ENCODE measurements around the gene TP53BP1. TPM values are rescaled to one million over a fixed set of nuclear protein-coding genes. Genes with fewer than 3 reads are reported as not detected.

The TP53BP1 gene
- total and polyA plus RNA-seq, 2 of the 13 experiments (the other 11 are each of a cell fraction or from before 2014, with no cell fraction given) = 17.1 to 17.4 TPM

GRCh38 chr15:43376017-43376705 lies 116.8 kb downstream of the TP53BP1 start:
- intact Hi-C loops (cut with micrococcal nuclease; ENCODE audit: unreplicated experiment) = no loop called here
- ChIA-PET POLR2A (no interaction called here), CTCF (ENCODE audit: low intra/inter-chr PET ratio, low total read pairs) (no interaction called here)
- no peak overlapping the region for H2AFZ ChIP-seq (ENCODE audit: low read length)
- H3K4me3 ChIP-seq (replicated peaks in 1 of 3; ENCODE audit: insufficient read depth in 1 of 3, low read depth in 2 of 3, low read length in 3 of 3) = no peak overlapping the region
- H3K9me3 ChIP-seq (ENCODE audit: low read length) = no peaks in the 10 kb centered on the region
- 76% methylated on average over 13 of the region's 13 CpGs for whole genome bisulfite sequencing (ENCODE audit: low lambda C conversion rate)
- H3K9ac ChIP-seq (ENCODE audit: insufficient read depth, low read depth, low read length) = no peak overlapping the region
- peaks cover 9 to 39% of the 10 kb centered on the region in 2 experiments for H3K36me3 ChIP-seq (replicated peaks in 1 of 2; ENCODE audit: control insufficient read depth in 1 of 2, insufficient read depth in 2 of 2, low read length in 2 of 2)
- H3K27ac ChIP-seq (ENCODE audit: extremely low read length, insufficient read depth, low read length) = no peak overlapping the region
- peak; percentile 40 for FAIRE-seq
- BruUV-seq (replicated peaks) = no TSS peak
- ATAC-seq = peak; percentile 73
- no peaks in the 10 kb centered on the region for H3K27me3 ChIP-seq (ENCODE audit: control insufficient read depth in 1 of 2, insufficient read depth in 2 of 2, low read length in 2 of 2)
- peak; percentile 45 for TF ChIP-seq PRPF4 (IDR thresholded peaks at IDR 0.05; ENCODE audit: low read depth, low read length, poor library complexity, severe bottlenecking)
- TF ChIP-seq ZNF280D (CRISPR knock-in tag; IDR thresholded peaks at IDR 0.05) = no peak
- no peak for TF ChIP-seq ZNF773 (CRISPR knock-in tag; IDR thresholded peaks at IDR 0.05; ENCODE audit: borderline replicate concordance)
- no peak for TF ChIP-seq E2F5 (CRISPR knock-in tag; conservative IDR thresholded peaks at IDR 0.05)
- TF ChIP-seq, protein P1, sequence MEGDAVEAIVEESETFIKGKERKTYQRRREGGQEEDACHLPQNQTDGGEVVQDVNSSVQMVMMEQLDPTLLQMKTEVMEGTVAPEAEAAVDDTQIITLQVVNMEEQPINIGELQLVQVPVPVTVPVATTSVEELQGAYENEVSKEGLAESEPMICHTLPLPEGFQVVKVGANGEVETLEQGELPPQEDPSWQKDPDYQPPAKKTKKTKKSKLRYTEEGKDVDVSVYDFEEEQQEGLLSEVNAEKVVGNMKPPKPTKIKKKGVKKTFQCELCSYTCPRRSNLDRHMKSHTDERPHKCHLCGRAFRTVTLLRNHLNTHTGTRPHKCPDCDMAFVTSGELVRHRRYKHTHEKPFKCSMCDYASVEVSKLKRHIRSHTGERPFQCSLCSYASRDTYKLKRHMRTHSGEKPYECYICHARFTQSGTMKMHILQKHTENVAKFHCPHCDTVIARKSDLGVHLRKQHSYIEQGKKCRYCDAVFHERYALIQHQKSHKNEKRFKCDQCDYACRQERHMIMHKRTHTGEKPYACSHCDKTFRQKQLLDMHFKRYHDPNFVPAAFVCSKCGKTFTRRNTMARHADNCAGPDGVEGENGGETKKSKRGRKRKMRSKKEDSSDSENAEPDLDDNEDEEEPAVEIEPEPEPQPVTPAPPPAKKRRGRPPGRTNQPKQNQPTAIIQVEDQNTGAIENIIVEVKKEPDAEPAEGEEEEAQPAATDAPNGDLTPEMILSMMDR (CRISPR knock-in tag; IDR thresholded peaks at IDR 0.05) = peak; percentile 68
- TF ChIP-seq PCBP2 (optimal IDR thresholded peaks at IDR 0.05; ENCODE audit: low read depth, low read length, poor library complexity, severe bottlenecking) = no peak
- TF ChIP-seq ZBTB38 (CRISPR knock-in tag; IDR thresholded peaks at IDR 0.05) = peak; percentile 55; the same call in 1 of the 2 replicates
- TF ChIP-seq, protein P2, sequence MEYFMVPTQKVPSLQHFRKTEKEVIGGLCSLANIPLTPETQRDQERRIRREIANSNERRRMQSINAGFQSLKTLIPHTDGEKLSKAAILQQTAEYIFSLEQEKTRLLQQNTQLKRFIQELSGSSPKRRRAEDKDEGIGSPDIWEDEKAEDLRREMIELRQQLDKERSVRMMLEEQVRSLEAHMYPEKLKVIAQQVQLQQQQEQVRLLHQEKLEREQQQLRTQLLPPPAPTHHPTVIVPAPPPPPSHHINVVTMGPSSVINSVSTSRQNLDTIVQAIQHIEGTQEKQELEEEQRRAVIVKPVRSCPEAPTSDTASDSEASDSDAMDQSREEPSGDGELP (IDR thresholded peaks at IDR 0.05; ENCODE audit: borderline replicate concordance, low read depth) = no peak
- 0 out of 2 replicates have a peak, but pooled peaks have one; percentile 17 for TF ChIP-seq SAP130 (CRISPR knock-in tag; IDR thresholded peaks at IDR 0.05; ENCODE audit: low read depth)
- H4K20me1 ChIP-seq (ENCODE audit: insufficient read depth, low read length) = 0 out of 2 replicates have a peak, but pooled peaks cover 6% of the 10 kb centered on the region
- peaks cover 17% of the 10 kb centered on the region for H3K4me1 ChIP-seq (ENCODE audit: insufficient read depth, low read length)
- in situ Hi-C loops (cut with HindIII; ENCODE audit: extremely low pct_ligation_motif_present, low pct_unique_long_range_greater_than_20kb) = no loop called here
- H3K4me2 ChIP-seq (ENCODE audit: low read depth, low read length) = no peak overlapping the region
- peaks cover 20% of the 10 kb centered on the region for H3K79me2 ChIP-seq (ENCODE audit: insufficient read depth, low read length)
- DNase-seq (ENCODE audit: low spot score) = peak; percentile 45

Data from HepG2 (cell line).